HG03025 (cell line): ENCODE measurements around the gene TLR9.
"Not testable (repeated sequence)": the region's sequence is repeated elsewhere in the genome, so short reads cannot be mapped to it uniquely, and the experiment has no call there.

Experiments used
- ATAC-seq: cut with Tn5 transposase; IDR thresholded peaks from one replicate; pipeline ENCODE4 v1.9.1; 2021; ENCODE audit warnings: mild to moderate bottlenecking, moderate library complexity; ENCODE audit not compliant: unreplicated experiment, low FRiP score

TLR9 gene

GRCh38 chr3:52196977-52197376, 28.5 kb downstream of the TLR9 start:
- no peak for ATAC-seq

- no peak for ATAC-seq
Measured at GRCh38 chr3:52195823-52196331, 29.6 kb downstream of the TLR9 start.

DNA sequence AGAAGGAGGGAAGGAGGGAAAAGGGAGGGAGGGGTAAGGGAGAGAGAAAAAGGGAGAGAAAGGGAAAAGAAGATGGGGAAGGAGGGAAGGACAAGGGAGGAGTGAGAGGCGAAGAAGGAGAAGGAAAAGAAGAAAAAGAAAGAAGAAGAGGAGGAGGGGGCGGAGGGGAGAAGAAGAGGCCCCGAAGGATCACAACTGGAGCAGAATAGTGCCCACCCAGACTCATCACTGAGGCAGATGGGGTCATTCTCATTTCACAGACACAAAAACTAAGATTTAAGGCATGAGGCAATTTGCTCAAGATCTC, 30.2 kb downstream of the TLR9 start:
- no peak for ATAC-seq

- ATAC-seq = no peak
Measured at GRCh38 chr3:52194485-52195290, 30.8 kb downstream of the TLR9 start.

- no peak for ATAC-seq
Measured at GRCh38 chr3:52193065-52193464, 32.4 kb downstream of the TLR9 start.

DNA sequence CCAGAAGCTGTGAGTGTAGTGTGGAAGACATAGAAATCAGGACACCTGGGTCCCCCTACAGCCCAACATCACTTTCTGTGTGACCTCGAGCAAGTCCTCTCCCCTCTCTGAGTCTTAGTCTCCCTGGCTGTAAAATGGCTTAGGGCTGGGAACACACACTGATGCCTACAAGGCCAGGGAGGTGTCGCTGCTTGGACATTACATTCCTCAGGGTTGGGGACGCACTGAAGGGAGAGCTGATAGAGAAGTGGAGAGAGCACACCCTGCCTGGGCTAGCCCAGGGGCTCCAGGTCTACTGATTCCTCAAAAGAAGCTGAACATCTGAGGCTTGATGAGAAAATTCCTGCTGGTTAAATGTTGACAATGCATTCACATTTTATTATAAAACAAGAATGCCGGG, 33.8 kb downstream of the TLR9 start:
- no peak for ATAC-seq

- ATAC-seq = no peak
Measured at GRCh38 chr3:52190294-52191074, 35.0 kb downstream of the TLR9 start.

DNA sequence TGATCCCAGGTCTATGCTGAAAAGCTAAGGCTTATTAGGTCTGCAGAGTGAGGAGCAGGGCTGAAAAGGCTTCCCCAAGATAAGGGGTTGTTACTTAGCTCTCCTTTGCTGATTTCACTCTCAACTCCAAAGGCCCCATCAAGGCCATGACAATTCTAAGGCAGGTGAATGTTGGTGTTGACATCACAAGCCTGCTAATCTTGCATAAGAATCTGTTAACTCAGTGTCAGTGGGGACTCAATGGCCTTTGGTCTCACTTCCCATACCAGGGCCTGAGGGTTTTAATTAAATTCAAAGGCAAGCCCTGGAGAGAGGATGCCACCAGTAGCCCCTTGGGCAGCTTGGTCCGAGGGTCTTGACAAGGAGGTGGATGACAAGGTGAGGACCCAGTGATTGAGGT, 36.9 kb downstream of the TLR9 start:
- no peak for ATAC-seq

DNA sequence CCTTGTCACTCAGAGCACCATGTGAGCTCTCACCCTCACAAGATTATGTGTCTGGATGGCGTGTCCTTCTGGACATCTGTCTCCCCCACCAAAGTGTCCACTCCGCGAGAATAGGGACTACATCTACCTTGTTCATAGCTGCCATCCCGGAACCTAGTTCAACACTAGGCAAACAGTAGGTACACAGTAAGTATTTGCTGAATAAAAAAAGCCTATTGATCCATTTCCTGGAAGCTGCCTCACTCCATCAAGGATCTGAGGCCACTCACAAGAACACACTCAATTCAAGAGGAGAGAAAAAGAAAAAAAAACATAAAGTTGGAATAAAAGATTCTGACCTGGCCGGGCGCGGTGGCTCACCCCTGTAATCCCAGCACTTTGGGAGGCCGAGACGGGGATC, 38.7 kb downstream of the TLR9 start:
- no peak for ATAC-seq

DNA sequence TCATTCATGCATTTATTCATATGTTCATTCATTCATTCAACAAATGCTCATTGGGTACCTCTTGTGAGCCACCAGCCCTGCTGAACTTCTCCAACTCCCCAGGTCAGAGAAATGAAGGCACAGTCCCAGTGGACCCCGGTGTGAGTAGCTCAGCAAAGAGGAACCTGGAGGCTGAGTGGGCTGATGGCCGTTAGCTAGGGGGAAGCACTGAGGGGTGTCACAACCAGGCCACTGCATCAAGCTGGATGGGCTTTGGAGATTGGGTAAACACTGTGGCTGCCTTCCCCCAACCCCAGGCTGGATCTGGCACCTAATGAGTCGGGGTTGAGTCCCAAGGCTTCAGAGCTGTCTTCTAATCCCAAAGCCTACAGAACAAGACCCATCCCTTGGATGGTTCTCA, 39.6 kb downstream of the TLR9 start:
- ATAC-seq = no peak

GRCh38 chr3:52185311-52185710, 40.1 kb downstream of the TLR9 start:
- no peak for ATAC-seq

- no peak for ATAC-seq
Measured at GRCh38 chr3:52184690-52185089, 40.8 kb downstream of the TLR9 start.

GRCh38 chr3:52183786-52184445, 41.5 kb downstream of the TLR9 start:
- ATAC-seq = no peak

- no peak for ATAC-seq
Measured at GRCh38 chr3:52182691-52183090, 42.8 kb downstream of the TLR9 start.

DNA sequence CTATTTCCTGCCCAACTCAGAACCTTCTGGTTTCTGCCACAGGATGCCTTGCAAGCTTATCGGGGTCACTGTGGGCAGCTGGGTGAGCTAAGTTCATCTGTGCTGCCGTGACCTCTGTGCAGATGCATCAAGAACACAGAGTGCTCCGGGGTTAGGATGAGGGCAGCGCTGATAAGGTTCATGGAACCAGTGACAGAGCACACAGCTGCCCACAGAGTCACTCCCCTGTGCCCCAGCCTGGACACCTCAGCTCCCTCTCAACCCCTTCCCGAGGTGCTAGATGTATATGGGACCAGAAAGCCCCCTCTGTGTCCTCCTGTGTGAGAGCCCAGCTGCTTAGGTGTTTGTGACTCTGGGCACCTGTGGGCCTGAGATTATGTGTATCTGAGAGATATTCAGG, 43.2 kb downstream of the TLR9 start:
- no peak for ATAC-seq

DNA sequence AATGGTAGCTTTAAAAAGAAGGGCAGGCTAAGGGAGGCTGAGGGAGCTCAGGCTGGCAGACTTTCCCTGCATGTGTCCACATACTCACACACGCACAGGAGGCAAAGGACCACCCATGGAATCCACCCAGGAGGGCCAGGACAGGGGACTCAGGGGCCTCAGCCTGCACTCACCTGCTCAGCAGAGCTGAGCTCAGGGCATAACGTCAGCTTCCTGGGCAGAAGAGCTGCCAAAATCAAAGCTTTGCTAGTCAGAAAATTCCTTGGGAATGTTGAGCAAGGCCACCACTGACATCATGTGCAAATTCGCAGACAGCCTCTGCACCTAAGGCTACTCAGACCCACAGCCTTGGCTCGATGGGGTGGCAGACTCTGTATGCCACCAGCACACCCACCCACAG, 43.9 kb downstream of the TLR9 start:
- no peak for ATAC-seq

- ATAC-seq = no peak
Measured at GRCh38 chr3:52178537-52178936, 46.9 kb downstream of the TLR9 start.

- not testable (repeated sequence) for ATAC-seq
Measured at GRCh38 chr3:52178126-52178525, 47.3 kb downstream of the TLR9 start.

GRCh38 chr3:52177701-52178042, 47.8 kb downstream of the TLR9 start:
- ATAC-seq = no peak

DNA sequence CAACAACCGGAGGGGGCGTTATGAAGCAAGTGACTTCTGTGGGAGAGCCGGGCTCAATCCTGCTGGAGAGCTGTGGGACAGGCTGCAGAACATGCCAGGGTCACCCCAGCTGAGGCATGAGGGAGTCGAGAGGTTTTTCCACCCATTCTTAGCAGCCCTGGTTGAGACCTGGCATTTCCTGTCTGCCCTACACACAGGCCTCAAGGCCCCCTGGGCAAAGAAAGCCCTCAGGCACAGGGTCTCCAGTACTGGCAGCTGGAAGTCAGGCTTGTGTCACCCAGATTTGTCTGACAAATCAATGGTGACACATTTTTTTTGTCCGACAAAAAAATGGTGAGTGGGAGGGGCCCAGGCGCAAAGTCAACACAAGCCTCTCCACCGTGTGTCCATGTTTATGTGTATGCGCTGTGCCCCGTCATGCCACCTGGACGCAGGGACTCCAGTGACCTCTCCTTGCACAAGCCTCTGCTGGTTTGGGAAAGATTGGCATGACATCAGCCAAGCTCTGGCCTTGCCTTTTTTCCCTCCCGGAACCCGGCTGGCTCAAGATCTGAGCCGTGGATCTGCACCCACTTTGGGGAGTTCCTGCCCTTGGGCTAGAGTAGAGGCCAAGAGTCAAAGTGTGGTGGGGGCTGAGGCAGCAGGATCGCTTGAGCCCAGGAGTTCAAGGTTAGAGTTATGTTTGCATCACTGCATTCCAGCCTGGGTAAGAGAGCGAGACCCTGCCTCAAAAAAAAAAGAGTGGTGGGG, 48.3 kb downstream of the TLR9 start:
- no peak for ATAC-seq
